Stimulated activated CD4-positive, alpha-beta T cell treated with anti-CD3 and anti-CD28 coated beads, Interleukin-15, amount 100 ng/mL, for 24 hours (primary cell): ENCODE results near the gene ANKMY1.
"Not testable (repeated sequence)": the region's sequence is repeated elsewhere in the genome, so short reads cannot be mapped to it uniquely, and the experiment has no call there.

Source experiments
- DNase-seq: peaks from one replicate; pipeline ENCODE4 v3.0.0-alpha.2; 2020

The ANKMY1 gene

GRCh38 chr2:240567872-240568677 is 10.3 kb upstream of the ANKMY1 start, which contains the start of gene RNPEPL1:
RNPEPL1 (plus strand) TSS chr2:240568484; CDS start chr2:240568587, 103 bp downstream.
- peak; percentile 62 for DNase-seq

- peak; percentile 47 for DNase-seq
These were observed 9.5 kb upstream of the ANKMY1 start for GRCh38 chr2:240567137-240567871.

- peak; percentile 98 for DNase-seq
These were observed 8.7 kb upstream of the ANKMY1 start for GRCh38 chr2:240566203-240567136.

- DNase-seq: peak; percentile 93
These were observed 7.8 kb upstream of the ANKMY1 start for GRCh38 chr2:240565333-240566202.

GRCh38 chr2:240564561-240565332 is 7.0 kb upstream of the ANKMY1 start:
- DNase-seq: peak; percentile 59

GRCh38 chr2:240563951-240564560 is 6.3 kb upstream of the ANKMY1 start:
- DNase-seq: no peak

- DNase-seq: not testable (repeated sequence)
These were observed 5.4 kb upstream of the ANKMY1 start for GRCh38 chr2:240563231-240563630.

GRCh38 chr2:240561325-240561971 is 3.7 kb upstream of the ANKMY1 start:
- peak; percentile 31 for DNase-seq

GRCh38 chr2:240560480-240561324 is 2.9 kb upstream of the ANKMY1 start:
- peak; percentile 100 for DNase-seq

- peak; percentile 94 for DNase-seq
These were observed 2.3 kb upstream of the ANKMY1 start, which contains the start of gene DUSP28 for GRCh38 chr2:240560084-240560479. DUSP28 (plus strand) TSS chr2:240560357; CDS start chr2:240560685, 328 bp downstream.

GRCh38 chr2:240559286-240559685 is 1.5 kb upstream of the ANKMY1 start:
- DNase-seq: peak; percentile 12

GRCh38 chr2:240558236-240558761 is 511 bp upstream of the ANKMY1 start:
- DNase-seq: peak; percentile 9

GRCh38 chr2:240557101-240557751 is 562 bp downstream of the ANKMY1 start:
- peak; percentile 15 for DNase-seq

- DNase-seq: peak; percentile 78
These were observed 1.2 kb downstream of the ANKMY1 start for GRCh38 chr2:240556553-240557100.

- DNase-seq: no peak
These were observed 2.1 kb downstream of the ANKMY1 start for GRCh38 chr2:240555541-240556250.

- DNase-seq: no peak
These were observed 2.9 kb downstream of the ANKMY1 start for GRCh38 chr2:240554767-240555493.
